ENCODE data around the gene IGSF21.

IGSF21 gene

GRCh38 chr1:18191481-18192155 lies 84.0 kb downstream of the IGSF21 start:
- Histone ChIP-seq H3K9me2 (ENCODE audit: low read depth, low read length) (no peaks in the 10 kb centered on the region), H3K4me1 (ENCODE audit: insufficient read depth, low read length, severe bottlenecking) (no peaks in the 10 kb centered on the region), H3K9ac (ENCODE audit: low read length) (no peak overlapping the region), H3K4me2 (ENCODE audit: low read length) (no peak overlapping the region), H4K20me1 (ENCODE audit: insufficient read depth, low read length) (no peaks in the 10 kb centered on the region), H3K27ac (ENCODE audit: low read depth, low read length, poor library complexity, severe bottlenecking) (no peak overlapping the region), H3F3A (ENCODE audit: insufficient read depth, low read length) (no peaks in the 10 kb centered on the region), H2AFZ (ENCODE audit: low read length) (no peak overlapping the region), H3K27me3 (ENCODE audit: insufficient read depth, low read length) (0 out of 2 replicates have a peak, but pooled peaks cover 3% of the 10 kb centered on the region), H3K9me3 (ENCODE audit: low read length) (no peaks in the 10 kb centered on the region), H3K79me2 (ENCODE audit: insufficient read depth, low read length) (no peaks in the 10 kb centered on the region), H3K36me3 (ENCODE audit: insufficient read depth, low read length) (no peaks in the 10 kb centered on the region), H3K4me3 (ENCODE audit: low read depth, low read length, poor library complexity, severe bottlenecking) (no peak overlapping the region)
- TF ChIP-seq CTCF (IDR thresholded peaks at IDR 0.05; ENCODE audit: low read length) = no peak
- no peak for TF ChIP-seq EZH2 (IDR thresholded peaks at IDR 0.05; ENCODE audit: borderline replicate concordance, low read length)

GRCh38 chr1:18192182-18192581 lies 84.6 kb downstream of the IGSF21 start:
- Histone ChIP-seq H3K79me2 (ENCODE audit: insufficient read depth, low read length) (no peaks in the 10 kb centered on the region), H3K4me3 (ENCODE audit: low read depth, low read length, poor library complexity, severe bottlenecking) (no peak overlapping the region), H3K27me3 (ENCODE audit: insufficient read depth, low read length) (0 out of 2 replicates have a peak, but pooled peaks cover 3% of the 10 kb centered on the region), H2AFZ (ENCODE audit: low read length) (no peak overlapping the region), H4K20me1 (ENCODE audit: insufficient read depth, low read length) (no peaks in the 10 kb centered on the region), H3K9me2 (ENCODE audit: low read depth, low read length) (no peaks in the 10 kb centered on the region), H3K9me3 (ENCODE audit: low read length) (no peaks in the 10 kb centered on the region), H3K27ac (ENCODE audit: low read depth, low read length, poor library complexity, severe bottlenecking) (no peak overlapping the region), H3K36me3 (ENCODE audit: insufficient read depth, low read length) (no peaks in the 10 kb centered on the region), H3K4me2 (ENCODE audit: low read length) (no peak overlapping the region), H3K9ac (ENCODE audit: low read length) (no peak overlapping the region), H3K4me1 (ENCODE audit: insufficient read depth, low read length, severe bottlenecking) (no peaks in the 10 kb centered on the region), H3F3A (ENCODE audit: insufficient read depth, low read length) (no peaks in the 10 kb centered on the region)
- TF ChIP-seq EZH2 (IDR thresholded peaks at IDR 0.05; ENCODE audit: borderline replicate concordance, low read length) = no peak

- H3K9me2 ChIP-seq (ENCODE audit: low read depth, low read length) = no peaks in the 10 kb centered on the region
- no peak overlapping the region for H2AFZ ChIP-seq (ENCODE audit: low read length)
- no peaks in the 10 kb centered on the region for H3K4me1 ChIP-seq (ENCODE audit: insufficient read depth, low read length, severe bottlenecking)
- no peaks in the 10 kb centered on the region for H3K36me3 ChIP-seq (ENCODE audit: insufficient read depth, low read length)
- no peak overlapping the region for H3K4me2 ChIP-seq (ENCODE audit: low read length)
- no peak overlapping the region for H3K27ac ChIP-seq (ENCODE audit: low read depth, low read length, poor library complexity, severe bottlenecking)
- no peak overlapping the region for H3K9ac ChIP-seq (ENCODE audit: low read length)
- H3K79me2 ChIP-seq (ENCODE audit: insufficient read depth, low read length) = no peaks in the 10 kb centered on the region
- TF ChIP-seq EZH2 (IDR thresholded peaks at IDR 0.05; ENCODE audit: borderline replicate concordance, low read length) (no peak), CTCF (IDR thresholded peaks at IDR 0.05; ENCODE audit: low read length) (no peak)
- no peaks in the 10 kb centered on the region for H3F3A ChIP-seq (ENCODE audit: insufficient read depth, low read length)
- no peaks in the 10 kb centered on the region for H4K20me1 ChIP-seq (ENCODE audit: insufficient read depth, low read length)
- 0 out of 2 replicates have a peak, but pooled peaks cover 3% of the 10 kb centered on the region for H3K27me3 ChIP-seq (ENCODE audit: insufficient read depth, low read length)
- H3K9me3 ChIP-seq (ENCODE audit: low read length) = no peaks in the 10 kb centered on the region
- H3K4me3 ChIP-seq (ENCODE audit: low read depth, low read length, poor library complexity, severe bottlenecking) = no peak overlapping the region
Observed at GRCh38 chr1:18192974-18193373, 85.4 kb downstream of the IGSF21 start.

GRCh38 chr1:18197299-18197698 lies 89.7 kb downstream of the IGSF21 start:
- TF ChIP-seq EZH2 (IDR thresholded peaks at IDR 0.05; ENCODE audit: borderline replicate concordance, low read length) (no peak), CTCF (IDR thresholded peaks at IDR 0.05; ENCODE audit: low read length) (no peak)
- Histone ChIP-seq H3K27ac (ENCODE audit: low read depth, low read length, poor library complexity, severe bottlenecking) (no peak overlapping the region), H2AFZ (ENCODE audit: low read length) (no peak overlapping the region), H3K9me2 (ENCODE audit: low read depth, low read length) (no peaks in the 10 kb centered on the region), H3K36me3 (ENCODE audit: insufficient read depth, low read length) (no peaks in the 10 kb centered on the region), H3K4me2 (ENCODE audit: low read length) (no peak overlapping the region), H3K9me3 (ENCODE audit: low read length) (no peaks in the 10 kb centered on the region), H3K4me1 (ENCODE audit: insufficient read depth, low read length, severe bottlenecking) (no peaks in the 10 kb centered on the region), H3K9ac (ENCODE audit: low read length) (no peak overlapping the region), H3F3A (ENCODE audit: insufficient read depth, low read length) (no peaks in the 10 kb centered on the region), H3K27me3 (ENCODE audit: insufficient read depth, low read length) (0 out of 2 replicates have a peak, but pooled peaks cover 2% of the 10 kb centered on the region), H3K79me2 (ENCODE audit: insufficient read depth, low read length) (no peaks in the 10 kb centered on the region), H3K4me3 (ENCODE audit: low read depth, low read length, poor library complexity, severe bottlenecking) (no peak overlapping the region), H4K20me1 (ENCODE audit: insufficient read depth, low read length) (no peaks in the 10 kb centered on the region)

All from OCI-LY1 (cell line).